Body of pancreas (tissue), 4 donors: ENCODE measurements around the gene NOL6. TPM values are rescaled to one million over a fixed set of nuclear protein-coding genes. Genes with fewer than 3 reads are reported as not detected.
A peak's percentile ranks its signal among the peaks of the same experiment; 100 is the strongest.
"Not testable (repeated sequence)": the region's sequence is repeated elsewhere in the genome, so short reads cannot be mapped to it uniquely, and the experiment has no call there.

Experiments
- ATAC-seq: fragments of 150-250 bp; one replicate; pipeline ENCODE4 v1.9.1; 2016
- DNase-seq, 4 donors: peaks; one replicate each; pipeline ENCODE4 v3.0.0-alpha.2; 2019
- H3K27ac ChIP-seq, 4 donors: fragments of 200-600 bp; sonication (generic); 1 replicate in 3 of 4; 2 replicates in 1 of 4; pipeline versions ENCODE4 v1.5.1 to v1.6.1; 2016 to 2019; ENCODE audit warnings: mild to moderate bottlenecking in 1 of 4, mixed read lengths in 1 of 4, moderate library complexity in 1 of 4
- H3K27me3 ChIP-seq, 2 donors: fragments of 200-600 bp; sonication (generic); one replicate each; pipeline ENCODE4 v1.6.0; 2016; ENCODE audit warnings: mild to moderate bottlenecking in 1 of 2
- H3K36me3 ChIP-seq, 2 donors: fragments of 200-600 bp; sonication (generic); replicated peaks in 1 of 2; 2 replicates each; pipeline ENCODE4 v1.5.1; 2016; ENCODE audit warnings: low read depth in 2 of 2; ENCODE audit not compliant: insufficient read depth in 1 of 2
- H3K4me1 ChIP-seq: fragments of 200-600 bp; sonication (generic); one replicate; pipeline ENCODE4 v1.6.0; 2016
- H3K4me3 ChIP-seq, 2 donors: fragments of 200-600 bp; sonication (generic); 1 replicate in 1 of 2; 2 replicates in 1 of 2; pipeline ENCODE4 v1.5.1; 2016 to 2019
- H3K9me3 ChIP-seq, 3 donors: fragments of 200-600 bp; sonication (generic); 1 replicate in 2 of 3; 2 replicates in 1 of 3; pipeline ENCODE4 v1.5.1; 2016
- POLR2A ChIP-seq, 3 donors: fragments of 450-650 bp; IDR thresholded peaks; one replicate each; pipeline ENCODE4 v1.6.1; 2016; ENCODE audit warnings: antibody characterized with exemption in 3 of 3, mild to moderate bottlenecking in 2 of 3
- WGBS, 2 donors: methylation state at CpG; one replicate each; pipeline ENCODE4 v1.1.5; 2017; 5-methylcytosine and 5-hydroxymethylcytosine counted together
- intact Hi-C: fragments of 100-400 bp; cut with DNase I; formaldehyde crosslinking; loops from one replicate; pipeline ENCODE4 v1.15.1; 2023
- total RNA-seq, 2 donors: library from RNA; depleted of rRNA; stranded (reverse); fragments of >200 nt; gene quantifications; one replicate each; pipeline ENCODE4 v1.1.0, GENCODE V29; 2016
- TF ChIP-seq, protein P1 (sequence below), 7 experiments: fragments of 450-650 bp in 4 of 7; fragments of 200-600 bp in 3 of 7; sonication (generic) in 3 of 7; IDR thresholded peaks; one replicate each; pipeline ENCODE4 v1.5.1; 2016 to 2019; ENCODE audit warnings: antibody characterized with exemption in 7 of 7

NOL6 gene
- total RNA-seq, 2 donors from 2014 or later = 14.8 to 23.1 TPM

DNA sequence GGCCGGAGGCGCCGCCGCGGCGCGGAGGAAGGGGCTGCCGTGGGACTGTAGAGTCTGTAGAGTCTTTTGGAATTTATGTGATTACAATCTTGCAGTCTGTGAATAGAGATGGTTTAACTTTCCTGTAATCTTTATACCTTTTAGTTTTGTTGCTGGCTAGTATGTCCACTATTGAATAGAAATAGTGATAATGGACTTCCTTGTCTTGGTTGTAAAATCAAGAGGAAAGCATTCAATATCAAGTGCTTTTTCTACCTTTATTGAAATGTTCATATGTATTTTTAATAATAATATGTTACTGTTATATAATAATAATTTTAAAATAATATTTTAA, 37.4 kb upstream of the NOL6 start:
- DNase-seq, ATAC-seq, H3K4me1 ChIP-seq, H3K36me3 ChIP-seq, H3K9me3 ChIP-seq, intact Hi-C loops, H3K27me3 ChIP-seq: not testable (repeated sequence)
- WGBS, 2 donors = 2% methylated on average over 8 of the region's 8 CpGs
- Histone ChIP-seq H3K27ac (peak overlapping the region in 3 of 4 donors; percentile 73 to 86 (median 84)), H3K4me3 (peak overlapping the region in 1 of 2 donors; percentile 62)
- peak in 1 of 3 donors; percentile 42 for TF ChIP-seq POLR2A (IDR thresholded peaks at IDR 0.05)

DNA sequence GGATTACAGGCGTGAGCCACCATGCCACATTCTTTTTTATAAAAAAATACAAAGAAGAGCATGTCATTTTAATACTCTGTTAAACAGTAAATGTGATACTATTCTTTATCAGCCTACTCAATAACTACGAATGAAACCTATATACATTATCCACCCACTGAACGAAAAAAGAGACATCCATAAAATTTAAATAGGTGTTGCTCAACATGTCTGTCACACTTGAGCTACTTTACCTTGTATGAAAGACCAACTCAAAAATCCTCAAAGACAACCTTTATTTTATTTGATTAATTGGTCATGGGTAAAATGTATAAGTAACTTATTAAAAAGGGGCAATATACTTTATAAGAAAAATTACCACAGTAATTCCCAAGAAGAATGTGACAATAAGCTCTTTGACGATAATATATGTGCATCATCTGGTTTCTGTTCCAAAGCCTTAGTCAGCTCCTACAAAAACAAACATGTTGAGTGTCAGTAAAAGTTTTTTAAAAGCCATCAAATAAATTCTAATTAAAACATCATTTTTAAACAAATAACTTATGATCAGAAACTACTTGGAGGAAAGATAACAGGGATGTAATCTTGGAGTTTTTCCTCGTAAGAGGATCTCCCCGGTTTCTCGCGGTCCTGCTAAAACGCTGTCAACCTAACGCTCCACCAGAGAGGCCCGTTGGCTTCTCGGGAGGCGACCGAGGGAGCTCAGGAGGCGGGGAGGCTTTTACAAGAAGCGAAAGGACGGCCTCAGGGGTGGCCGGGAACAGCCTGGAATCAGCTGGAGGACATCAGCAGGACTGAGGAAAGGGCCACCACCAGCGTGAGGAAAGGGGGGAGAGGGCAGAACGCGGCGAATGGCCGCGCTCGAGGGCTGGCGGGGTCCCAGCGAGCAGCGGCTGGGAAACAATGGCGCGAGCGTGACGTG, 36.8 kb upstream of the NOL6 start:
- H3K4me1 ChIP-seq = no peaks in the 10 kb centered on the region
- intact Hi-C loops = no loop called here
- TF ChIP-seq, protein P1, sequence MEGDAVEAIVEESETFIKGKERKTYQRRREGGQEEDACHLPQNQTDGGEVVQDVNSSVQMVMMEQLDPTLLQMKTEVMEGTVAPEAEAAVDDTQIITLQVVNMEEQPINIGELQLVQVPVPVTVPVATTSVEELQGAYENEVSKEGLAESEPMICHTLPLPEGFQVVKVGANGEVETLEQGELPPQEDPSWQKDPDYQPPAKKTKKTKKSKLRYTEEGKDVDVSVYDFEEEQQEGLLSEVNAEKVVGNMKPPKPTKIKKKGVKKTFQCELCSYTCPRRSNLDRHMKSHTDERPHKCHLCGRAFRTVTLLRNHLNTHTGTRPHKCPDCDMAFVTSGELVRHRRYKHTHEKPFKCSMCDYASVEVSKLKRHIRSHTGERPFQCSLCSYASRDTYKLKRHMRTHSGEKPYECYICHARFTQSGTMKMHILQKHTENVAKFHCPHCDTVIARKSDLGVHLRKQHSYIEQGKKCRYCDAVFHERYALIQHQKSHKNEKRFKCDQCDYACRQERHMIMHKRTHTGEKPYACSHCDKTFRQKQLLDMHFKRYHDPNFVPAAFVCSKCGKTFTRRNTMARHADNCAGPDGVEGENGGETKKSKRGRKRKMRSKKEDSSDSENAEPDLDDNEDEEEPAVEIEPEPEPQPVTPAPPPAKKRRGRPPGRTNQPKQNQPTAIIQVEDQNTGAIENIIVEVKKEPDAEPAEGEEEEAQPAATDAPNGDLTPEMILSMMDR (IDR thresholded peaks at IDR 0.05) = no peak
- peak in 2 of 3 donors; percentile 61 to 74 for TF ChIP-seq POLR2A (IDR thresholded peaks at IDR 0.05)
- peak; percentile 52 to 65 (median 57) for DNase-seq
- H3K27ac ChIP-seq = peak overlapping the region in 3 of 4 donors; percentile 73 to 86 (median 84)
- H3K36me3 ChIP-seq = no peaks in the 10 kb centered on the region
- no peaks in the 10 kb centered on the region for H3K27me3 ChIP-seq
- 5 to 7% methylated on average over 28 to 32 of the region's 32 CpGs for WGBS, 2 donors
- H3K4me3 ChIP-seq = peak overlapping the region in 1 of 2 donors; percentile 62
- peak; percentile 88 for ATAC-seq
- no peaks in the 10 kb centered on the region for H3K9me3 ChIP-seq

DNA sequence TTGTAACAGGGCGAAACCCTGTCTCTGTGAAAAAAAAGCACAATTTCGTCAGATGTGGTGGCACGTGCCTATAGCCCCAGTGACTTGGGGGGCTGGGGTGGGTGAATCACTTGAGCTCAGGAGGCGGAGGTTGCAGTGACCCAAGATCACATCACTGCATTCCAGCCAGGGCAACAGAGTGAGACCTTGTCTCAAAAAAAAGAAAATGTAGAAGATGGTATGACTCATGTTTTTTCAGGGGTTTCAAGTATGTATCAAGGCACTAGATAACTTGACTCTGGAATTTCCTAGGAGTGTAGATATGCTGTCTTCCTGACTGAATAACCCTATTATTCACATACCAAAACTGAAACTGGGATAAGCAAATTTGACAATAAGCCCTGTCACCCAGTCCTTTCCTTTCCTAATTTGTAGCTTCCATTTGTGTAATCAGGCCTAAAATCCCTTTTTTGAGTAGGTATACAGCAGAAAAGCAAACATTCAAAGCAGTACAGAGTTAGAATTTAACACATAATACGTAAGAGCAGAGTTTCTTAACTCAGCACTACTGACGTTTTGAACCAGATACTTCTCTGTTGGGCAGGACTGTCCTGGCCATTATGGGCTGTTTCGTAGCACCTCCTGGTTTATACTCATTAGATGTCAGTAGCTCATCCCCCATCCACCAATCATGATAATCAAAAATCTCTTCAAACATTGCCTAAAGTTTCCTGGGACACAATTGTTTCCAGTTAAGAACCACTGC, 33.1 kb upstream of the NOL6 start:
- Histone ChIP-seq H3K9me3 (no peaks in the 10 kb centered on the region), H3K36me3 (no peaks in the 10 kb centered on the region), H3K4me1 (no peaks in the 10 kb centered on the region), H3K4me3 (no peak overlapping the region), H3K27ac (peak overlapping the region in 1 of 4 donors; percentile 1), H3K27me3 (no peaks in the 10 kb centered on the region)
- DNase-seq = no peak
- ATAC-seq = no peak
- no peak for TF ChIP-seq POLR2A (IDR thresholded peaks at IDR 0.05)
- TF ChIP-seq, protein P1 (IDR thresholded peaks at IDR 0.05) = no peak
- WGBS, 2 donors = 63 to 69% methylated on average over 7 of the region's 7 CpGs
- intact Hi-C loops = no loop called here

DNA sequence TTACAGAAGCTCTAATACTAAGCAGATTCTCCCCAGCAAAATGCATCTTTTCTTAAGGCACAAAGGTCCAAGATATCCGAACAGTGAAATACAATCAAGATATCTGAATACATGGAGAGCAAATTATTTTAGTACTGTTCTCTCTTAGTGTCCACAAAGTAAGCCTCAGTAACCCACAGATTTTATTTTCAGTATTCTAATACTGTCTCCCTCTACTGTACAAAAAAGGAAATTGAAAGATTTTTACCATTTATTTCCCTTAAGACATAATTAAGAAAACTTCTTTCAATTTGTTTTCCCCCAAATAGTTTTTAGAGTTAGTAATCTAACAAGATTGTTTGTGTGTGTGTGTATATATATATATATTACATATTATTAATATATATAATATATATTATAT, 24.7 kb upstream of the NOL6 start:
- Histone ChIP-seq H3K4me1 (peaks cover 17% of the 10 kb centered on the region), H3K4me3 (no peak overlapping the region), H3K27ac (no peak overlapping the region), H3K36me3 (no peaks in the 10 kb centered on the region), H3K9me3 (no peaks in the 10 kb centered on the region), H3K27me3 (no peaks in the 10 kb centered on the region)
- intact Hi-C loops = no loop called here
- no peak for ATAC-seq
- 67% methylated on average over 1 of the region's 1 CpG for WGBS, 2 donors
- TF ChIP-seq, protein P1 (IDR thresholded peaks at IDR 0.05) = peak in 1 of 7 experiments; percentile 3
- TF ChIP-seq POLR2A (IDR thresholded peaks at IDR 0.05) = no peak
- DNase-seq = no peak

DNA sequence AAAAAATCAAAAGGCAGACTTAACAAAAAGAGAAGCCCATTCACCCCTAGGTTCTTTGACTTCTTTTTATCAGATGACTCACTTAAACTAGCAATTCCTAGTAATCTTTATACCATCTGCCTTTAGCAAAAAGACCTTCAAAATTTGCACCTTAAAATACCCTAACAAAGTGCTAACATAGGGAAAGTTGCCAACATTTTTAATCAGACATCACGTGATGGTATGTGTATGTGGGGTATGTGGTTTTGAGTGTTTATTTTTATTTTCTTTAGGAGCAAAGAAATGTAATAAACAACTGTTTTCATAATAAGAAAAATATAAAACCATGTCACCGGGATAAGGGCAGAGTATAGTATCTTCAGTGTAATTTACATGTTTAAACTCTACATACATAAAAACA, 20.1 kb upstream of the NOL6 start:
- Histone ChIP-seq H3K27ac (peak overlapping the region in 1 of 4 donors; percentile 50), H3K4me1 (peaks cover 17% of the 10 kb centered on the region)
- intact Hi-C loops, H3K9me3 ChIP-seq, H3K27me3 ChIP-seq, H3K36me3 ChIP-seq, DNase-seq, ATAC-seq, H3K4me3 ChIP-seq: not testable (repeated sequence)
- WGBS, 2 donors = 22 to 27% methylated on average over 2 of the region's 2 CpGs
